Loucy (cell line): Measurements from ENCODE around the gene RND3.

Experiments used
- H2AFZ ChIP-seq: fragments of 200-600 bp; sonication (generic); 2 replicates; pipeline ENCODE4 v1.6.0; 2016; ENCODE audit warnings: antibody characterized with exemption, mild to moderate bottlenecking, low read length, moderate library complexity
- H3F3A ChIP-seq: fragments of 200-600 bp; 2 replicates; pipeline ENCODE4 v1.6.0; 2016; ENCODE audit warnings: antibody characterized with exemption, low read depth, mild to moderate bottlenecking
- H3K27me3 ChIP-seq: fragments of 200-600 bp; sonication (generic); 2 replicates; pipeline ENCODE4 v1.6.1; 2014; ENCODE audit warnings: low read length, mild to moderate bottlenecking; ENCODE audit not compliant: insufficient read depth, poor library complexity, severe bottlenecking
- H3K36me3 ChIP-seq: fragments of 200-600 bp; sonication (generic); 2 replicates; pipeline ENCODE4 v1.6.1; 2016; ENCODE audit warnings: low read length; ENCODE audit not compliant: insufficient read depth
- H3K4me1 ChIP-seq: fragments of 200-600 bp; sonication (generic); 2 replicates; pipeline ENCODE4 v1.5.1; 2014; ENCODE audit warnings: low read length, mild to moderate bottlenecking; ENCODE audit not compliant: insufficient read depth, poor library complexity, severe bottlenecking
- H3K4me2 ChIP-seq: fragments of 200-600 bp; sonication (generic); 2 replicates; pipeline ENCODE4 v1.6.0; 2014; ENCODE audit warnings: antibody characterized with exemption, low read length, low read depth, mild to moderate bottlenecking; ENCODE audit not compliant: poor library complexity, severe bottlenecking
- H3K4me3 ChIP-seq: fragments of 200-600 bp; sonication (generic); 2 replicates; pipeline ENCODE4 v1.5.1; 2014; ENCODE audit warnings: low read length, mild to moderate bottlenecking, mixed read lengths; ENCODE audit not compliant: poor library complexity, severe bottlenecking
- H3K79me2 ChIP-seq: fragments of 200-600 bp; sonication (generic); 2 replicates; pipeline ENCODE4 v1.6.1; 2014; ENCODE audit warnings: low read length; ENCODE audit not compliant: insufficient read depth
- H3K9ac ChIP-seq: fragments of 200-600 bp; sonication (generic); 2 replicates; pipeline ENCODE4 v1.6.0; 2014; ENCODE audit warnings: mild to moderate bottlenecking, low read depth, low read length, moderate library complexity; ENCODE audit not compliant: poor library complexity, severe bottlenecking
- H3K9me2 ChIP-seq: fragments of 200-600 bp; sonication (generic); replicated peaks from 2 replicates; pipeline ENCODE4 v1.6.1; 2016; ENCODE audit warnings: low read depth, low read length, mixed read lengths
- H3K9me3 ChIP-seq: fragments of 200-600 bp; sonication (generic); 2 replicates; pipeline ENCODE4 v1.6.1; 2014; ENCODE audit warnings: mild to moderate bottlenecking, antibody characterized with exemption, low read length, low read depth; ENCODE audit not compliant: insufficient read depth
- H4K20me1 ChIP-seq: fragments of 200-600 bp; sonication (generic); 2 replicates; pipeline ENCODE4 v1.6.0; 2014; ENCODE audit warnings: antibody characterized with exemption, low read length, mild to moderate bottlenecking; ENCODE audit not compliant: insufficient read depth, poor library complexity, severe bottlenecking
- CTCF ChIP-seq: fragments of 200-600 bp; sonication (generic); conservative IDR thresholded peaks from 2 replicates; pipeline ENCODE4 v1.5.1; 2014; ENCODE audit warnings: mild to moderate bottlenecking, antibody characterized with exemption, low read length
- EZH2phosphoT487 ChIP-seq: fragments of 200-600 bp; IDR thresholded peaks from 2 replicates; pipeline ENCODE4 v1.6.1; 2018; ENCODE audit warnings: antibody characterized with exemption, mild to moderate bottlenecking, moderate library complexity, borderline replicate concordance

The RND3 gene

GRCh38 chr2:150468350-150468960, 19.0 kb downstream of the RND3 start:
- no peaks in the 10 kb centered on the region for H4K20me1 ChIP-seq
- H2AFZ ChIP-seq, result no peak overlapping the region
- no peak for TF ChIP-seq CTCF
- no peak for TF ChIP-seq EZH2phosphoT487
- no peaks in the 10 kb centered on the region for H3K79me2 ChIP-seq
- no peaks in the 10 kb centered on the region for H3K27me3 ChIP-seq
- no peaks in the 10 kb centered on the region for H3K36me3 ChIP-seq
- no peaks in the 10 kb centered on the region for H3K4me1 ChIP-seq
- H3K9ac ChIP-seq, result no peak overlapping the region
- no peak overlapping the region for H3K4me2 ChIP-seq
- no peaks in the 10 kb centered on the region for H3K9me2 ChIP-seq
- H3F3A ChIP-seq, result no peaks in the 10 kb centered on the region
- no peaks in the 10 kb centered on the region for H3K9me3 ChIP-seq
- H3K4me3 ChIP-seq, result no peak overlapping the region

GRCh38 chr2:150467621-150467963, 19.9 kb downstream of the RND3 start:
- Histone ChIP-seq H3K36me3 (no peaks in the 10 kb centered on the region), H3K9ac (no peak overlapping the region), H3K4me3 (no peak overlapping the region), H3K9me3 (no peaks in the 10 kb centered on the region), H4K20me1 (no peaks in the 10 kb centered on the region), H3F3A (no peaks in the 10 kb centered on the region), H3K4me1 (no peaks in the 10 kb centered on the region), H2AFZ (no peak overlapping the region), H3K4me2 (no peak overlapping the region), H3K79me2 (no peaks in the 10 kb centered on the region), H3K9me2 (no peaks in the 10 kb centered on the region), H3K27me3 (no peaks in the 10 kb centered on the region)
- TF ChIP-seq CTCF (no peak), EZH2phosphoT487 (no peak)

GRCh38 chr2:150466741-150467620, 20.5 kb downstream of the RND3 start:
- no peaks in the 10 kb centered on the region for H3K27me3 ChIP-seq
- no peak overlapping the region for H3K4me3 ChIP-seq
- H3K9ac ChIP-seq, result no peak overlapping the region
- no peaks in the 10 kb centered on the region for H3K9me3 ChIP-seq
- H3K36me3 ChIP-seq, result no peaks in the 10 kb centered on the region
- H2AFZ ChIP-seq, result no peak overlapping the region
- no peak for TF ChIP-seq CTCF
- TF ChIP-seq EZH2phosphoT487, result no peak
- H3K4me1 ChIP-seq, result no peaks in the 10 kb centered on the region
- no peaks in the 10 kb centered on the region for H3K9me2 ChIP-seq
- no peak overlapping the region for H3K4me2 ChIP-seq
- H4K20me1 ChIP-seq, result no peaks in the 10 kb centered on the region
- no peaks in the 10 kb centered on the region for H3K79me2 ChIP-seq
- H3F3A ChIP-seq, result no peaks in the 10 kb centered on the region
